PFSK-1 (cell line): ENCODE data around the gene ITPRIP.

Source experiments
- FOXP2 ChIP-seq: optimal IDR thresholded peaks from 2 replicates; pipeline ENCODE3; 2011; ENCODE audit warnings: borderline replicate concordance, control low read depth, inconsistent platforms; ENCODE audit not compliant: insufficient read depth; ENCODE audit errors: extremely low read length, extremely low read depth
- POLR2AphosphoS5 ChIP-seq: IDR thresholded peaks from 2 replicates; pipeline ENCODE4 v1.6.1; 2012; ENCODE audit warnings: low read depth, mild to moderate bottlenecking, control low read depth, low read length, moderate library complexity
- REST ChIP-seq, 2 experiments: IDR thresholded peaks; 2 replicates each; pipeline versions ENCODE4 v1.6.1 to v1.8.0; 2011 to 2012; ENCODE audit warnings: low read depth in 2 of 2, low read length in 2 of 2, control low read depth in 1 of 2, inconsistent platforms in 1 of 2, mild to moderate bottlenecking in 1 of 2, moderate library complexity in 1 of 2; ENCODE audit not compliant: insufficient read depth in 1 of 2
- SIN3A ChIP-seq: IDR thresholded peaks from 2 replicates; pipeline ENCODE4 v1.6.1; 2012; ENCODE audit warnings: mild to moderate bottlenecking, low read length, moderate library complexity, borderline replicate concordance; ENCODE audit not compliant: insufficient read depth
- TAF1 ChIP-seq: IDR thresholded peaks from 2 replicates; pipeline ENCODE4 v1.6.1; 2012; ENCODE audit warnings: low read length, control low read depth, borderline replicate concordance; ENCODE audit not compliant: insufficient read depth

ITPRIP gene

DNA sequence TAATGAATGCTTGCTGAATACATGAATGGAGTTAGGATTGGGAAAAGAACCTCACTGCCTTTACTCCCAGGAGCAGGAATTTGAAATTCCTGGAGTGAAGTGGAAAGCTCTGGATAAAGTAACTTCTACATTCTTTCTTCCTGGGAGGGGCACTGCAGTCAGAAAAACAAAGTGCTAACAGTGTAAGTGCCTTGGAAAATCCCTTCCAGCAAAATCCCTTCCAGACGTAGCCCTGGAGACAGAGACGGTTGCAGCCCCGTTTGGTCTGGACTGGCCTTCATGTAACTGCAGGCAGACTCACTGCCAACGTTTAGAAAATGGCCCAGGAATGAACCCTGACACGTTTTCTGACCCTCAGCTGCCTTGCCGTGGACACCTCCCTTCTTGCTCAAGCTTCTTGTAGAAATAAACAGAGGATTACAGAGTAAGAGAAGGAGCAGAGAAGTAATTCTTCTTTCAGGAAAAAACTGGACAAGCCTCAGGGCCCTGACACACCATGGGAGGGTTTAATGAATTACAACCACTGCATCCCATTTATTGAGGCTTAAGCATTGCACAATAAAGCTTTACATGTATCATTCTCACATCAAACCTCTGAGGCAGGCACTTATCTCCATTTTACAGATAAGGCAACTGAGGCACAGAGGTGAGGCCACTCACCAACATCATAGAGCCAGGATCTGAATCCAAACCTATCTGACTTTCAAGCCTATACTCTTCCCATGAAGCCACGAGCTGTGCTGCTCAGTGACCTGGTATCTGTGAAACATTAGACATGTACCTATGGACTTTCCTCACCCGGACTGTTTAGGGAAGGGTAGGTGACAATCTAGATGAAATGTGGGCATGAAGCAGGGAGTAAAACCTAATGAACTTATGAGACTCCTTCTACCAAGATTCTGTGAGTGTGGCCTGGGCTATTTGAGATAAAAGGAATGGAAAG, 7.8 kb downstream of the ITPRIP start:
- TF ChIP-seq POLR2AphosphoS5 = no peak
- TF ChIP-seq SIN3A = no peak
- no peak for TF ChIP-seq REST (IDR thresholded peaks at IDR 0.05; ENCODE audit: insufficient read depth in 1 of 2, low read depth in 2 of 2, low read length in 2 of 2)
- TF ChIP-seq FOXP2 = no peak
- TF ChIP-seq TAF1 = no peak

DNA sequence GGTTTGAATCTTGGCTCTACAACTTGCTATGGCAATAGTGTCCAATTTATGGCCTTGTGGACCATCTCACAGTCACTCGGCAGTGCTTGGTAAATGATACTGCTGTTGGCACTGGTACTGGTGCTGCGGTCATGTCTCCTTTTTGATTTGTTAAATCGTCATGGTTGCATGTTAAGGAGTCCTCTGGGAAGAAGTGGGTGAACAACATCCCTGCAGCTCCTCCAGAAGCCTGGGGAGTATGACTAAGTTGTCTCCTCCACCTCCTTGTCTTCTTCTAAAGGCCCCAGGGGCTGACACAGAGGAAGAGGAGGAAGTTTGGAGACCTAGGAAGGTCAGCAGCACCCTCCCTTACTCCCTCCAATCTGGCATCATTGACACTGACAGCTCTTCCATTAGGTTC, 8.5 kb downstream of the ITPRIP start:
- TF ChIP-seq TAF1 = no peak

GRCh38 chr10:104328896-104329710, 9.2 kb downstream of the ITPRIP start:
- TF ChIP-seq TAF1 = no peak
- TF ChIP-seq FOXP2 = no peak
- TF ChIP-seq SIN3A = no peak
- TF ChIP-seq REST (IDR thresholded peaks at IDR 0.05; ENCODE audit: insufficient read depth in 1 of 2, low read depth in 2 of 2, low read length in 2 of 2) = no peak
- TF ChIP-seq POLR2AphosphoS5 = no peak; the same call in 1 of the 2 replicates

GRCh38 chr10:104328646-104328895, 9.7 kb downstream of the ITPRIP start:
- TF ChIP-seq POLR2AphosphoS5 (no peak), FOXP2 (no peak), TAF1 (no peak), SIN3A (no peak), REST (IDR thresholded peaks at IDR 0.05; ENCODE audit: insufficient read depth in 1 of 2, low read depth in 2 of 2, low read length in 2 of 2) (no peak)

DNA sequence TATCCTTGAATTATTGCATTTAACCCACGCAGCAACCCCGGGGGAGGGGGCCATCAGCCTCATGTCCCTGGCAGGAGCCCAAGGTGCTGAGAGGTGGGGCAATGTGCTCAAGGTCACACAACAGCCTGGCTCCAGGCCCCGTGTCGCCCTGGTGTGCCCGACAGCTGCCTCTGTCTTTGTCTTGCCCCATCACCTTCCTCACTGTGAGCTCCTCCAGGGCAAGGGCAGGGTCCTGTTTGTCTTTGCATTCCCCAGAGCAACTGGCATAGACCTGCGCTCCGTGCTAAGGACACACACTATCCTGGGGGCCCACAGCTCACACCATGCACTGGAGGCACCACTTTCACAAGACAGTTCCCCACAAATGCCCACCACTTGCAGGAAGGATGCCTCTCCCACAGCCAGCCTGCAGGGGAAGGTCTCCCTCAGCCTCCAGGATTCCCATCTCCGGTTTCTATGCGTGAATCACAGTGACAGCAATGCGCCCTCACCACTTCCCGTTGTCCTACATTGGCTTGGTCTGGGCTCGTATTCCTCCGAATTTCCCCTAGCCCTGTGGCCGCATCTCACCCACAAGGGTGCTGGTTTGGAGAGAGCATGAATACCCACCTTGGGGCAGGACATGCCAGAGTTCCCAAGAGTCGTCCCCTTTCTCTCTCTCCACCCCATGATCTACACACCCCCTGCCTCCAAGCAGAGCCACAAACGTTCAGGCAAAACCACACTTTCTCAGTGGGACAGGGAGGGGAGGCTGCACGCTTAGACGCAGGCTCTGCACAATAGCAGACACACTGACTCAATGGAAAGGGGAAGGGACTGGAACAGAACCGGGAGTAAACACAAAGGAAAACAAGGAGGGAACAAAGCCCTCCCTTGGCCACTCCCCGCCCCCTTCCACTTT, 10.3 kb downstream of the ITPRIP start:
- TF ChIP-seq TAF1 (no peak; the same call in 1 of the 2 replicates), REST (IDR thresholded peaks at IDR 0.05; ENCODE audit: insufficient read depth in 1 of 2, low read depth in 2 of 2, low read length in 2 of 2) (0 out of 4 replicates have a peak, but pooled peaks of 1 of the 2 experiments have one; percentile 6), FOXP2 (peak; percentile 64), POLR2AphosphoS5 (no peak)
